Measurements from ENCODE around the gene CYTH1.

Gene CYTH1

DNA sequence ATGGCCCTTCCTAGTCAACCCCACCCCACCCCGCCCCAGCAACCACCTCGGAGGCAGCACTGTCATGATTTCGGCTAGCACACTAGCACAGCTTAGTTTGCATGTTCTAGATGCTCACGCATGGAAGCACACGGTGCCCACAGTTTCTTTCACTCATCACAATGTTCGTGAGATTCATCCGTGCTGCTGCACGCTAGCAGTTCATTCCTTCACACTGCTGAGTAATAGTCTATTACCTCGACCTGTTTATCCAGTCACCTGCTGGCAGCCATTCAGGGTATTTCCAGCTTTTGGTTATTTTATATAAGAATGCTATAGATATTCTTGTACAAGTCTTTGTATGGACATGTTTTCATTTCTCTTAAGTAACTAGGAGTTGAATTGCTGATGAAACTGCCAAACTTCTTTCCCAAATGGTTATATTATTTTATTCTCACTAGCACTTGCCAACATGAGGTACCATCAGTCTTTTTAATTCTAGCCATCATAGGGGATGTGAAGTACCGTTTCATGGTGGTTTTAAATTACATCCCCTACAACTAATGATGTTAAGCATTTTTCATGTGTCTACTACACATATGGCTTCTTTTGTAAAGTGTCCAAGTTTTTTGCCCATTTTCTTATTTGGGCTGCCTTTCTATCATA lies 75.7 kb downstream of the CYTH1 start:
- TF ChIP-seq GATA2 (IDR thresholded peaks at IDR 0.05; ENCODE audit: low read depth, low read length) (no peak), GATA3 (IDR thresholded peaks at IDR 0.05; ENCODE audit: low read depth, low read length) (no peak)

DNA sequence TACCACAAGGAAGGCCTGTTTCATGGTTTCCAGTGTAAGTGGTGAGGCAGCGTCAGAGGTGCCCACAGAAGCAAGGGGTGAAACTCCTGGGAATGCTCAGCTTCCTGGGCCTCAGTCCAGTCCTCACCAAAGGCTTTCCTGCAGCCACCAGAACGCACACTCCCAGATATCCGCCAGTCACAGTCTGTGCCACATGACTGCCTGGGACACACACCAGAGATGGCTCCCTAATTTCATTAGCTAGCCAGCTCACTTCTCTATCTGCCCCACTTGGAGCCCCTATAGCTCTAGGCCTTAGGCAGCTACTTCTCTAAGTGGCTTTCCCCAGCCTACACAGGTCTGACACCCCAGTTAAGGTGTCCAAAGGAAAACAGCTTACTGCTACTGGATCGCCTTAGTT lies 77.0 kb downstream of the CYTH1 start:
- TF ChIP-seq GATA3 (IDR thresholded peaks at IDR 0.05; ENCODE audit: low read depth, low read length), result no peak
- TF ChIP-seq GATA2 (IDR thresholded peaks at IDR 0.05; ENCODE audit: low read depth, low read length), result peak; percentile 68

DNA sequence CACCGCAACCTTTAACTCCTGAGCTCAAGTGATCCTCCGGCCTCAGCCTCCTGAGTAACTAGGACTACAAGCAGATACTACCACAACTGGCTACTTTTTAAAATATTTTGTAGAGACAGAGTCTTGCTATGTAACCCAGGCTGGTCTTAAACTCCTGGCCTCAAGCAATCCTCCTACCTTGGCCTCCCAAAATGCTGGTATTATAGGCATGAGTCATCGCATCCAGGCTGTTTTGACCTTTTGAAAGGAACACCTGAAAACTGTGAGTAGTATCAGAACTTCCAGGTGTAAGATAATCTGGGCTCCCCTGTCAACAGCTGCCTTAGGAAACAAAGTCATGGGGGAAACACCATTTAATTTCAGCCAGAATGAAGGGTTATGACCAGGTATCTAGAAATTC lies 77.5 kb downstream of the CYTH1 start:
- TF ChIP-seq GATA3 (IDR thresholded peaks at IDR 0.05; ENCODE audit: low read depth, low read length), result no peak
- no peak for TF ChIP-seq GATA2 (IDR thresholded peaks at IDR 0.05; ENCODE audit: low read depth, low read length)

DNA sequence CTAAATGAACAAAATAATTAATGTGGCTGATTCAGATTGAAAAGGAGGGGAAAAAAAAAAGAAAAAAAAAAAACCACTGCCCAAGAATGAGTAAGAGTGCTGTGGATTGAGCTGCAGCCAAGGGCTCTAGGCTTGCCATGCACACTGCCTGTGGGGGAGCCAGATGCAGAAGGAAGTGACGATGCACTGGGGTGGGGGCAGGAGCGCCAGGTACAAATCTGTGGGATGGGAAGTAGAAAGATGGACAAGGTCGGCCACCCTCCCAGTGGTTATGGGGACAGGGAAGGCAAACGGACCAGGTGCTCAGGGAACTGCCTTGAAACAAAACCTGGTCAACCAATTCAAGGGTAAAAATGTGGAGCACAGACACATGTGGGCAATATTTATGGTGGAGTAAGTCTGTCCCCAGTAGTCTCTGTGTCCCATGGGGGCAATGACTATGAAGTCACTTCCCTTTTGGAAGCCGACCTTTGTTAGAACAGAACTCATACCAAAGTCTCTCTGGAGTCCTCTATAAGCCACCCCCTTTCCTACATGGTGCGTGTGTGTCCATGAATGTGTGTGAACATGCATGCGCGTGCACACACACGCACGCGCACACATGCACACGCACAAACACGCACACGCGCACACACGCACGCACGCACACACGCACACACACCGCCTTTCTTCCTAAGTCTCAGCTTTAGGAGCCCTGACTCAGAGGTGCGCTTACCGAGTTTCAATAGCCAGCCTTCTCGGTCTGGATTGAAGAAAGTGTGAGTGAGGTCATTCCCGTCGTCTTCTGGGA lies 84.3 kb downstream of the CYTH1 start:
- TF ChIP-seq GATA2 (IDR thresholded peaks at IDR 0.05; ENCODE audit: low read depth, low read length) (no peak), GATA3 (IDR thresholded peaks at IDR 0.05; ENCODE audit: low read depth, low read length) (no peak)

DNA sequence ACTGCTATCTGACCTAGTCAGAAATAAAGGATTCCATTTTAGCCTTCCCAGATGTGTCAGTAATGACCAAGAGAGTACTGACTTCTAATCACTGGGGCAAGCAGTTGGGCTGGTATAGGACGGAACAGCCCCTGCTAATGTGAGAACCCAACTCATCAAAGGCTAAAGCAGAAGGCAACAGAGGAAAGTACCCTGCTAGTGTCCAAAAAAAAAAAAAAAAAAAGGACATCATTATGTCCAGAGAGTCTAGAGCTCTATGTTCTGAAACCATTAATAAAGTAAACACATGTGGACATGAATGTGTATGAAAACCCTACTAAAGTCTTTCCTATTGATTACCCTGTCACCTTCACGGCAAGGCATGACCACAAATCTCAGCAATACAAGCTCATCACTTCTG lies 85.0 kb downstream of the CYTH1 start:
- TF ChIP-seq GATA3 (IDR thresholded peaks at IDR 0.05; ENCODE audit: low read depth, low read length), result no peak
- TF ChIP-seq GATA2 (IDR thresholded peaks at IDR 0.05; ENCODE audit: low read depth, low read length), result no peak

DNA sequence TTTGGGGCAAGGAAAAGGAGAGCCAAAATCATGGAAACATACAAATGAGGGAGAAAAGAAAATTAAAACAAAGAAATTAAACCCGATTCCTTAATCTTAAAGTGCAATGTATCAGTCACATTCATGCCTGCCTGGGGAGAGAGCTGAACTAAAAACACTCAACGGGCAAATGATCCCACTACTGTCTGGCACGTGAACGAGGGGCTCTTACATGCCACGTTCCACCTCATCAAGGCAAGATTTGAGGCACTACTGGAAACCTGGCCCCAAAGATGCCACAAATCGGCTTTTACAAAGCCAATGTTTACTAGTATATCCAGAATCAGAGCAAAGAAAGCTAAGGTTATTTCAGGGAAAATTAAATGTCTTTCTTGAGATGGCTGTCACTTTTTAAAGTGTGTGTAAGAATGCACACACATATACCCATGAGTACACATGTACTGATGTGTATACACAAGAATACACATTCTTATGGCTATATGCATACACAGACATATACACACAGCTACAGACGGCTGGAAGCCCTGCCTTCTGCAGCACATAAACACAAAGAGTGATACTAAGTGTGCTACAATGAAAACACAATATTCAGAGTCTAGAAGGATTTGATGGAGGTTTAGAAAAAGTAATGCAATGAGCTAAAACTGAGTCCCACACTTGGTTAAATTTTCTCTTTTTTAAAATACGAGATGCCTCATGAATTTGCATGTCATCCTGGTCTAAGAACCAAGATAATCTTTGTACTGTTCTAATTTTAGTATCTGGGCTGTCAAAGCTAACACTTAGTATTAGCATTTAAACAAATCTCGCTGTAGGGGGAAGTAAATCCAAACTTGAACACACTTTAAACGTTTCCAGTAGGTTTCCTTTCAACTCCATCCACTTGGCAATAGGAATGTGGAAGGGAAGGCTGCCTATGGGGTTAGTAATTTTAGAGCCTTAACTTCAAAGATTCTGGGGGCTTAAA lies 85.8 kb downstream of the CYTH1 start:
- TF ChIP-seq GATA3 (IDR thresholded peaks at IDR 0.05; ENCODE audit: low read depth, low read length) (no peak), GATA2 (IDR thresholded peaks at IDR 0.05; ENCODE audit: low read depth, low read length) (no peak)

DNA sequence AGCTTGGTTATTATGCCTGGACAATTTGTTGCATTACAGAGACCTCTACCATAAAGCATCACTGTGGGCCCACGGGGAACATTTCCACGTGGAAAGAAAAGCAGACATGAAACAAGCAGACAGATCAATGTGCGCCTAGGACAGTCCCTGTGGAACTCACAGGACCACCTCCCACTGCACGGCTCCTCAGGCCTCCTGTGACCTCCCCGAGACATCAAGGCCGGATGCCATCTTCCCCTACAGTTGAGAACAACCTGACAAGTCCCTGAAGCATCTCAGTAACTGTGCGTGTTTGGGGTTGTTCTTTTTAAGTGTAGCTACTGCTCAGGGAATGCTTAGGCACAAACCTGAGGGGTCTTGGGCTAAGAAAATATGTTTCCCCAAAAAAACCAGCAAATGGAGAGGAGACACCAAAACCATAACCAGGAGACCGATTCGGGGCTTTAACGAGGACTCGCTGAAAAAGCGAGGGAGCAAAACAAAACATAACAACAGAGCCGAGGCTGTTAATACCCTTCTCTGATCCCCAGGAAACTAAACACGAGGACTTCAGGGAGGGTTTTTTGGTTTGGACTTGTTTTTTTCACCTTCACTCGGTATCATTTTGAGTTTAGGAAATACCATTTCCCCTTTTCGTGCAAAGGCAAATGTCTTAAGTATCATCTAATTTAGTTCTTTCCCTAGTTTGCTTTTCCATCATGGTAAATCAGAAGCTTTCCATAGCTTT lies 87.1 kb downstream of the CYTH1 start:
- TF ChIP-seq GATA3 (IDR thresholded peaks at IDR 0.05; ENCODE audit: low read depth, low read length) (no peak), GATA2 (IDR thresholded peaks at IDR 0.05; ENCODE audit: low read depth, low read length) (no peak)

DNA sequence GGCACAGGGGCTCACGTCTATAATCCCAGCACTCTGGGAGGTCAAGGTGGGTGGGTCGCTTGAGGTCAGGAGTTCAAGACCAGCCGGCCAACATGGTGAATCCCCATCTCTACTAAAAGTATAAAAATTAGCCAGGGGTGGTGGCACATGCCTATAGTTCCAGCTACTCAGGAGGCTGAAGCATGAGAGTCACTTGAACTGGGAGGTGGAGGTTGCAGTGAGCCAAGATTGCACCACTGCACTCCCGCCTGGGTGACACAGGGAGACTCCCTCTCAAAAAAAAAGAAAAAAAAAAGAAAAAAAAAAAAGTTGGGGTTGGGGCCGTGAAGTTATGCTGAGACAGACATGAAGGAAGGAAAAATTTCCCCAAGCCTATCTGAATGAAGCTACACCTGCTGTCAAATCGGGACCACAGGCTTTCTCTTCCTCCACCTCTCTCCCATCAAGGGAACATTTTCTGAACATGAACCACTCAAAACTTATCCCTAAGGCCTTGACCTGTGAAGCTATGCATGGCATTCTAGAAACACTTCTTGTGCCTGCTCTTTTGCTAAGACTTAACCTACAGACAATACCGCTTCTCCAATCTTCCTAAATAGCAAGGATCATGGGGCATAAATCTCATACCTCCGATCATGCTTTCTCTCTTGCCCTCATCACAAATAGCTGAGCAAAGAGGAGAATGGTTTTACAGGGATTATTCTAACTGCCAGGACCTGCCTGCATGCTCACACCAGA lies 88.6 kb downstream of the CYTH1 start:
- TF ChIP-seq GATA2 (IDR thresholded peaks at IDR 0.05; ENCODE audit: low read depth, low read length), result no peak
- TF ChIP-seq GATA3 (IDR thresholded peaks at IDR 0.05; ENCODE audit: low read depth, low read length), result no peak

DNA sequence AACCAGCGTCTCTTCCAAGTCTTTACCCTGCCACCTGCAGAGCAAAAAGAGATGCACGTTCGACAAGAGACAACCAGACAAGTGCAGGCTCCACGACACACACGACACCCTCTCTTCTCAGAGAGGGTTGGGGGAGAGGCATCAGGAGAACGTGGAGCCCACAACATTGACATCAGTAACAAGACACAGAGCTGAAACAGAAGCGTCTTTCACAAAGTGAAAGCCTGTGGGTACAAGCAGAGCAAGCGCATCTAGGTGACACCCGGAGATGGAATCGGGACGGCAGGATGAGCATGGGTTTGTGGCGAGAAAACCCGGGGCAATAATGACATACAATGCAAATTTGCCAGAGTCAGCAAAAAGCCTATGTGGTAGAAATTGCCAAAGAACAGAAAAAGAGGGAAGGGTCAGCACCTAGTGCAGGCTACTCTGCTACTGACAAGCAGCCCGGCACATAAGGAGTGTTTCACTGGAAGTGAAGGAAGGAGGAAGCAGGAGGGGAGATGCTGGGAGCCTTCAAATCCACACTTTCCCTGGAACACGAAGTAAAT lies 89.5 kb downstream of the CYTH1 start:
- TF ChIP-seq GATA3 (IDR thresholded peaks at IDR 0.05; ENCODE audit: low read depth, low read length), result no peak
- TF ChIP-seq GATA2 (IDR thresholded peaks at IDR 0.05; ENCODE audit: low read depth, low read length), result no peak

DNA sequence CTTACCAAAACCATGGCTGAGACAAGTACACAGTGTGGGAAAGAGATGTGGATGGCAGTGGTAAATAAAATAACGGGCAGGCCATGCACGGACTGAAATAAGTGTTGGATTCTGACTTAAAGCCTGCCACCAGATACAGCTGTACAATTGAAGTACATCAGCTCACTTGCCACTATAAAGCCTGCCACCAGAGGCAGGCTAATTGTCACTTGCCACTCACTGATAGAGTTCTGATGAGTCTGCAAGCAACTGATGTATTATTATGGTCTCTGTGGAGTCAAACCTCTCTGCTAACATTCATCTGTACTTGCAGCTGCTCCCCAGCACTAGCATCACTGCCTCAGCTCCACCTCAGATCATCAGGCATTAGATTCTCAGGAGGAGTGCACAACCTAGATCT lies 93.0 kb downstream of the CYTH1 start:
- TF ChIP-seq GATA3 (IDR thresholded peaks at IDR 0.05; ENCODE audit: low read depth, low read length) (no peak), GATA2 (IDR thresholded peaks at IDR 0.05; ENCODE audit: low read depth, low read length) (no peak)

DNA sequence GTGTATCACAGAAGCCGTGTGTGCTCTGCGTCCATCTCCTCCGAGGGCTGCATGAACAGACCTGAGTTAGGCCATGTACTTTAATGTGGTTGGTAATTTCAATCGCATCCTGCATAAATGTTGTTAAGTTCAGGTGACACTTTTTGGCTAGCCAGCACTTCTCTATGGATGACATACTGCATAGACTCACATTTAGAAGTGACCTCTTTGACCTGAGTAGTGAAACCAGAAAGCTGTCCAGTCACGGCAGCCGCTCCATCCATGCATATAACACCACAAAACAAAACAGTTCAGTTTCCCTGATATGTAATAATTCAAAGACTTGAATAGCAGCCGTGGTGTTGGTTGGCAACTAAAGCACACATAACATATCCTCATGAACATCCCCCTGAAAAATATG lies 94.1 kb downstream of the CYTH1 start:
- TF ChIP-seq GATA2 (IDR thresholded peaks at IDR 0.05; ENCODE audit: low read depth, low read length) (no peak), GATA3 (IDR thresholded peaks at IDR 0.05; ENCODE audit: low read depth, low read length) (no peak)

DNA sequence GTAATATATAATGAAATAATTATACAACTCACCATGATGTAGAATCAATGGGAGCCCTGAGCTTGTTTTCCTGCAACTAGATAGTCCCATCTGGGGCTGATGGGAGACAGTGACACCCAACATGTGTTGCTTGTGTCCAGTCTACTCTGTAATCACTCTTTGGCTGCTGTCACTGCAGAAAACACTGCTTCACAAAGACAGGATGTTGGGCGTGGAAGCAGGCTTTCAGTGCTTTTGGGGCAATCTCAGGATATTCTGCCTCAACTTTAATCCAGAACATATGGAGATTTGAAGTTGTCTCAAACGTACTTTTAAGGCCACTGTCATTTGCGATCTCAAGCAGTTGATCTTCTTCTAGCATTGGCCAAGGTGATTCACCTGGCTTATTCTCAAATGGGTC lies 94.9 kb downstream of the CYTH1 start:
- TF ChIP-seq GATA2 (IDR thresholded peaks at IDR 0.05; ENCODE audit: low read depth, low read length) (no peak), GATA3 (IDR thresholded peaks at IDR 0.05; ENCODE audit: low read depth, low read length) (no peak)

DNA sequence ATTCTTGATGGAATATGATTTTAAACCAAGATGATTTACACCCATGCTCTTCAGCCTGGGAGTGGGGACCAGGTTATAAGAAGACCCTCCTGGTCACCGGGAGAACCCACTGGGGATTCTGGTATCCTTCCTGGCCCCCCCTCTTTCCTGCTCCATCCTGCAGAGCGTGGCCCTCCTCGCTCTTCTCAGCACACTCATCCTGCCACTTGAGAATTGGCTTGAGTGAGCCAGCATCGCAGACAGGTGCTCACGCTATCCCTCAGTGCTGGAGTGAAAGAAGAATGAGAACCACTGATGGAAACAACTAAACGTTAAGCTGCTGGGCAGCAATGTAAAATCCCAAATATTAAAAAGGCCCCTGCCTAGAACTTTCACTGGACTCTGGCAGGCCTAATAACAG lies 98.0 kb downstream of the CYTH1 start:
- TF ChIP-seq GATA3 (IDR thresholded peaks at IDR 0.05; ENCODE audit: low read depth, low read length), result no peak
- no peak for TF ChIP-seq GATA2 (IDR thresholded peaks at IDR 0.05; ENCODE audit: low read depth, low read length)

Data from SH-SY5Y (cell line).